Neuron (in vitro differentiated cells): ENCODE results near the gene MCF2L.

ENCODE experiments used
- H2AFZ ChIP-seq: one replicate; pipeline ENCODE4 v1.6.1; 2013; ENCODE audit warnings: low read depth, mild to moderate bottlenecking, inconsistent platforms, low read length, moderate library complexity
- H3K27me3 ChIP-seq: one replicate; pipeline ENCODE4 v1.6.1; 2013; ENCODE audit warnings: low read length; ENCODE audit not compliant: insufficient read depth
- H3K36me3 ChIP-seq: one replicate; pipeline ENCODE4 v1.6.1; 2013; ENCODE audit warnings: low read length; ENCODE audit not compliant: insufficient read depth
- H3K4me1 ChIP-seq: one replicate; pipeline ENCODE4 v1.6.1; 2013; ENCODE audit warnings: low read length; ENCODE audit not compliant: insufficient read depth
- H3K4me3 ChIP-seq: 2 replicates; pipeline ENCODE4 v1.5.1; 2013; ENCODE audit warnings: mild to moderate bottlenecking, low read length, moderate library complexity
- H3K9me3 ChIP-seq: one replicate; pipeline ENCODE4 v1.6.1; 2013; ENCODE audit warnings: low read length

The MCF2L gene

DNA sequence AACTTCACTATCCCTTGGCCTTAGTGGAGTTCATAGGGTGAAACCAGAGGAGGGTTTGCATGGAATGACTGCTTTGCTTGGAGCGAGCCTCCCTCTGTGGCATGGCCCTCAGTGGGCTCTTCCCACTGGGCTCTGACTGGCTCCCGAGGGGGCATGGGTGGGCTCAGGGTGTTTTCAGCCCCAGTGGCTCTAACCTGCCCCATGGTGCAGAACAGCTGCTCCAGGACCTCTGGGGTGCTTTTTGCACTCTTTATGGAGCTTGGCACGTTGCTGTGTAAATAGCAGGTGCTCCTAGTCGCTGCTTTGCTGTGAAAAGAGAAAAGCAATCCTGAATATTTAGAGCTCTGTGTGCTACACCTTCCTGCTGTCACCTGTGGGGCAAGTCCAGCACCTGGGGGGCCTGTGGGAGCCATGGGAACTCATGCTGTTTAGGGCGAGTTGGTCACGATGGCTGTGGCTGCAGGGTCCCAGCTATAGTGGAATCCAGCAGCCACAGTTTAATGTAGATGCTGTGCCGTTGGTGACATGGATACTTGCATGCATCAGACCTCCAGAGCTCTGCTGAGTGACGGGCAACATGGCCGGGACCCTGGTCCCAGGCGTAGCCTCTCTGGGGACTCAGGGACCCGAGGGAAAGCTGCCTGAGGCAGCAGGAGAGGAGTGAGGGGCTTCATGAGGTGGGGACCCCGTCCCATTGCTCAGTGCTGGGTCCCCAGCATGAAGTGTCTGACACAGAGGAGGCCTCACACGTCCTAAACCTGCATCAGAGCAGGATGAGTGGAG lies 14.3 kb upstream of the MCF2L start:
- Histone ChIP-seq H3K36me3 (no peaks in the 10 kb centered on the region), H3K27me3 (peaks cover 21% of the 10 kb centered on the region), H3K9me3 (no peaks in the 10 kb centered on the region), H3K4me1 (peaks cover 31% of the 10 kb centered on the region), H3K4me3 (no peak overlapping the region), H2AFZ (no peak overlapping the region)

DNA sequence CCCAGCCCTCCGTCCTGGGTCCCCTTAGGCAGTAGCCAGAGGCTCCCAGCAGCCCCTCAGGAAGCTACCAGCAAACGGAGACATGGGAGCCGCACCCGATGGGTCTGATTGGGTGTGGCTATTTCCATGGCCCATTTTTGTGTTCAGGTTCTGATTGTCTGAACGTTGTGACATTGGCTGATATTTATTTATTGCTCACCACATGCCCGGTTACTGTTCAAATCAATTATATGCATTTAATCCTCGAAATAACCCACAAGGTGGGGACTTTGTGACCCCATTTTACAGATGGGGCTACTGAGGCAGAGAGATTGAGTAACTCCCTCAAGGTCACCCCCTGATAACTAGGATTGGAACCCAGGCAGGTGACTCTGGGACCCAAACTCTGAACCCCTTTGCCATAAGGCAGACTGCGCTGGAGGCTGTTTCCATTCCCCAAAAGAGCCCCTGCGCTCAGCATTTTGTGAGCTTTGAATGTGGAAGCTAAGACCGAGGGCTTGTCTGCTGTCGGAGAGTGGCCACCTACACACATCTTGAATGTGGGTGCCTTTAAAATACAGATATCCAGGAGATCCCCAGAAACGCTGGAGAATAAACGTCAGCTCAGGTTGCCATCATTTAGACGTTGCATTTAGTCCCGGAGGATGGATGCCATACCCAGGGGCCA lies 13.6 kb upstream of the MCF2L start:
- H3K4me3 ChIP-seq = no peak overlapping the region
- H3K4me1 ChIP-seq = peaks cover 31% of the 10 kb centered on the region
- H3K9me3 ChIP-seq = no peaks in the 10 kb centered on the region
- H3K36me3 ChIP-seq = no peaks in the 10 kb centered on the region
- no peak overlapping the region for H2AFZ ChIP-seq
- H3K27me3 ChIP-seq = peaks cover 21% of the 10 kb centered on the region

DNA sequence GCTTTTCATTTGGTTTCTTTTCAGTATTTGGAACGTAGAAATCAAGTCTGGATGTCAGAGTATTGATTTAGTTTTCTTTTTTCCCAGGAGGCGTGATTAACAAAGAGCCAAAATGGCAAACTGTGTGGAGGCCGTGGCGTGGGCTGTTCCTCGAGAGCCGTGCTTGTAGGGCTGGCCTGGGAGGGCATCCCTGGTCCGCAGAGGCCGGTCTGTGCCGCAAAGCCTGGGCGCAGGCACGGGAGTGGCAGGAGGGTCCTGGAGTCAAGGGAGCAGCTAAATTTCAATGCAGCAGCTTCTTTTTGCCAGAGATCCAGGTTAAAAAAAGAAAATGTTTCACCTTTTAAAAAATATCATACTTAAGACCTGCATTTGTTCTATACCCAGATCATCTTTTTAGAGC lies 13.1 kb upstream of the MCF2L start:
- Histone ChIP-seq H3K27me3 (peaks cover 21% of the 10 kb centered on the region), H3K9me3 (no peaks in the 10 kb centered on the region), H3K36me3 (no peaks in the 10 kb centered on the region), H3K4me1 (peaks cover 31% of the 10 kb centered on the region), H2AFZ (no peak overlapping the region), H3K4me3 (no peak overlapping the region)

DNA sequence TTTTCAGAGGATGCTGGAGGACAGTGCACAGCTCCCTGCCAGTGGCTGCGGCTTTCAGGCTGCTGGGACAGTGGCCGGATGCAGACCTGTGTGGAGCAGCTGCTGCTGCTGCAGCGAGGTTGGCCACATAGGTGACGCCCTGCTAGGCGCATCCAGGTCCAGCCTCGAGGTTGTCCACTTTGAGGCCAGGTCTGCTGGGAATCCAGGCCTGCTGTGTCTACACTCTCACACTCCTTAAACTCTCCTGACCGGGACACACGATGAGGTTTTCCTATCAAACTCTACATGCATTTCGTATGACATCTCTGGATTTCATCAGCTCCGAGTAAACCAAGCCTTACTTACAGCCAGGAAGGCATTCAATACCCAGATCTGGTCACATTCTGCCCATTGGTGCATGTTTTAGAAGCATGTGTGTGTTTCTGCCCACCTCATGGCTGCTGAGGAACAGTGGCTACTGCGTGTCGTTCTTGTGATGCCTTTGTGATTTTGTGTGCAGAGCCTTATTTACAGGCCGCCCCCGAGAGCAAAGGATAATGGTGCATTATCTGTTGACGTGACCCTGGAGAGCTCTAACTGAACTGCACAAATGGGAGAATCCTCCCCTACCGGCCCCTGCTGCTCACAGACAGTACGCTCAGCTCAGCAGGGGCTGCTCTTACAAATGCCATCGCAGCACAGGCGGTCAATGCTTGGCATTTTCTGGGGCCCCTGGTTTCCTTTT lies 12.3 kb upstream of the MCF2L start:
- Histone ChIP-seq H3K27me3 (peaks cover 21% of the 10 kb centered on the region), H3K9me3 (no peaks in the 10 kb centered on the region), H3K4me3 (no peak overlapping the region), H2AFZ (no peak overlapping the region), H3K4me1 (peaks cover 31% of the 10 kb centered on the region), H3K36me3 (no peaks in the 10 kb centered on the region)

DNA sequence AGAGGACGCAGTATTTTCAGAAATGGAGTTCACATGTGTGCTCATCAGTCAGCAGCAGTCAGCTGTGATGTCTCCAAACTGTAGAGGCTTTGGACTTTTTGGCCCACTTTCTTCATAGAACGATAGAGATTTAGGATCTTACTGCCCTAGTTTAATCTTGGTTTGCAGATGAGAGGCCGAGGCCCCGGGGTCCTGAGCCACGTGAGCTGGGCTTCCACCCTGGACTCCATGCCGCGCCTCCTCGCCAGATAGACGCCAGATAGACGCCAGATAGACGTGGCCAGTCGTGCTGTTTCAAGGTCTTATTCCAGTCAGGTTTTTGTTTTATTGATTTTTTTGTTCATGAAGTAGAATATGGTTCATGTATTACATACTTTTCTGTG lies 11.7 kb upstream of the MCF2L start:
- no peak overlapping the region for H2AFZ ChIP-seq
- H3K4me3 ChIP-seq = no peak overlapping the region
- no peaks in the 10 kb centered on the region for H3K9me3 ChIP-seq
- H3K27me3 ChIP-seq = peaks cover 21% of the 10 kb centered on the region
- no peaks in the 10 kb centered on the region for H3K36me3 ChIP-seq
- peaks cover 31% of the 10 kb centered on the region for H3K4me1 ChIP-seq

DNA sequence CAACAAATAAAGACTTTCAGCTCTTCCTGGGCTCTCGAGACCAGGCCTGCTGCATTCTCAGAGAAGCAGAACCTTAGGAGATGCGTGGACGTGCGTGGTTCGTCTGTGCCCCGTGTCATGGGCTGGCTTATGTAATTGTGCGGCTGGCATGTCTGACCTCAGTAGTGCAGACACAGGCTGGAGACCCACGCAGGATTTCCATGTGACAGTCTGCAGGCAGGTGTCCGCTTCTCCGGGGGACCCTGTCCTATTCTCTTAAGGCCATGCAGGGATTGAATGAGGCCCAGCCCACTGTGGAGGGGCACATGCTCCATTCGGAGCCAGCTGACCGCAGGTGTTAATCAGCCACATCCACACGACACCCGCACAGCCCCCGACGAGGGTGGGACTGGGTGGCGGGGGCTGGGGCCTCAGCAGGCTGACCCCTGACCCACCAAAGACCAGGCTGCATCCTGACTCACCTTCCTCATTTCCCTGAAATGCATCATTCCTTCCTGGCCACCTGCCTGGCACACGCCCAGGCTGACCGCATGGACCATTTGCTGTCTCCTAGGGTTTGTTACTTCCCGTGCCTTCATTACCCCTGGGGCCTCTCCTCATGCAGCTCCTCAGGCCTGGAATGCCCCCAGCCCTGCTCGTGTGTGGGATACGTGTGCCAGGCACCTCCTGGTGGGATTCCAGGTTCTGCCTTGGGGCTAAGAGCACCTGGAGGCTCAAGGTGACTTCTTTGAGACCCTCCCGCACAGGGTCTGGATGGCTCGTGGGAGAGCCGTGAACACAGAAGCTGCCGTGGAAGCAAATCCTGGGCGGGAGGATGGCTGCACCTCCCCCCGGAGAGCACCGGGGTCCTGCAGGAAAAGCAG lies 10.7 kb upstream of the MCF2L start:
- Histone ChIP-seq H2AFZ (no peak overlapping the region), H3K4me3 (no peak overlapping the region), H3K9me3 (no peaks in the 10 kb centered on the region), H3K27me3 (peaks cover 19% of the 10 kb centered on the region), H3K36me3 (no peaks in the 10 kb centered on the region), H3K4me1 (peaks cover 31% of the 10 kb centered on the region)

DNA sequence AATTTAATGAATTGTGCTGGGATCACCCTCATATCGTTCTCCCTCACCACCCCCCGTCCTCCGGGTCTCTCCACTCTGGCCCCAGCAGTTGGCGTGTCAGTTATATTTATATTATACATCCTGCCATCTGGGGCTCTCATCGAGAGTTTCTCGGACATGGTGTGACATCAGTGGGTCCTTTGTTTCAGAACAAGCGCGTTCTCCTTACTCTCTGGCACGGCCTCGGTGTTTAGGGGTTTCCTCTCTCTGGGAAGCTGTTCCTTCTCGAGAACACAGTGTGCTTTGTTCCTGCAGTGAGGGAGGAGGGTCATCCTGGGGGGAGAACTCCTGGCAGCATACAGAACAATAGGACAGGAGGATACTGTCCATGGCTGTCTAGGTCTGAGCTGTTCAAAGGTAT lies 9.8 kb upstream of the MCF2L start:
- Histone ChIP-seq H3K4me1 (peaks cover 31% of the 10 kb centered on the region), H3K9me3 (no peaks in the 10 kb centered on the region), H3K36me3 (no peaks in the 10 kb centered on the region), H3K27me3 (peaks cover 11% of the 10 kb centered on the region), H3K4me3 (no peak overlapping the region), H2AFZ (no peak overlapping the region)

DNA sequence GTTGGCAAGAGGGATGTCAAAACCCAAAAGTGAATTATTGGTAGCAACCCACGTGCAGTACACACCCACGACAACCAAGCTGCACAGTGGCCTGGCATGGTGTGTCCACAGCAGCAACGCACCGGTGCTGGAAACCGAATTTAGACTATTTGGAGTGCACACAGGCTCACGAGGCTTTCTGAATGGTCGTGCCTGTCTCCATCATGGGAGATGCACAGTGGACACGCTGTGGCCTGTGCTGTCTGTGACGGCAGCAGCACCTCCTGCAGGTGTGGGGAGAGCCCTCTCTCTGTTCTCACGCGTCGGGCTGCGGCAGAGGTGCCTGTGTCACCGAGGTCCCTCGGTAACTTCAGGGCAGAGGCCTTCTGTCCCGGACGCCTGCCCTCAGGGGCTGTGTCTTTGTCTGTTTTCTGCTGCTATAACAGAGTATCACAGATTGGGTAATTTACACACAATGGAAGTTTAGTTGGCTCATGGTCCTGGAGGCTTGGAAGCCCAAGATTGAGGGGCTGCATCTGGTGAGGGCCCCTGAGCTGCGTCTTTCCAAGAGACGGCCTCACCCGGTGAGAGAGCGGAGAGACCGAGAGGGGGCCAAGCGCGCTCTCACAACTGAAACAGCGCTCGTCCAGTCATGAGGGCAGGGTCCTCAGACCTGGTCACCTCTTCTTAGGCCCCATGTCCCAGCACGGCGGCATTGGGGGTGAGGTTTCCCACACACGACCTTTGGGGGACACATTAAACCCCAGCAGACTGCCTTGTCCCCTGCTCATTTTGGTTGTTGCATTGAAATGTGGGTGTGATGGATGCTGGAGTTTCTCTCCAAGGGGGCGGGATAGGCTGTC lies 9.1 kb upstream of the MCF2L start:
- H3K9me3 ChIP-seq = no peaks in the 10 kb centered on the region
- H3K27me3 ChIP-seq = peaks cover 6% of the 10 kb centered on the region
- H3K4me1 ChIP-seq = peaks cover 31% of the 10 kb centered on the region
- H2AFZ ChIP-seq = no peak overlapping the region
- H3K36me3 ChIP-seq = no peaks in the 10 kb centered on the region
- no peak overlapping the region for H3K4me3 ChIP-seq

DNA sequence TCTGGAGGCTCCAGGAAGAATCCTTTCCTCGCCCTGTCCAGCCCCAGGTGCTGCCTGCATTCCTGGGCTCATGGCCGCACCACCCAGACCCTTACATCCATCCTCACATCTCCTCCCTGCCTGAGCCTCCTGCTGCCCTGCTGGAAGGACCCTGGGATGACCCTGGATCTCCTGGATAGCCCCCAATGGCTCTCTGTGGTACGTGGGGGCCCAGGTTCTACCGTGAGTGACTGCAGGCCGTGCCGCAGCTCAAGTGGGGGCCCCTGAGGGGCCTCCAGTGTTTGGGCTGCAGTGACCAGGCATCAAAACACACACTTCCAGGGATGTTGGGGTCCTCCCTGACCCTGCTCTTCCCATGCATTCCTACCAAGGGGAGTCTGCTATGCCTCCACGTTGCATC lies 8.3 kb upstream of the MCF2L start:
- H3K4me1 ChIP-seq = peaks cover 28% of the 10 kb centered on the region
- H3K36me3 ChIP-seq = no peaks in the 10 kb centered on the region
- H3K4me3 ChIP-seq = no peak overlapping the region

DNA sequence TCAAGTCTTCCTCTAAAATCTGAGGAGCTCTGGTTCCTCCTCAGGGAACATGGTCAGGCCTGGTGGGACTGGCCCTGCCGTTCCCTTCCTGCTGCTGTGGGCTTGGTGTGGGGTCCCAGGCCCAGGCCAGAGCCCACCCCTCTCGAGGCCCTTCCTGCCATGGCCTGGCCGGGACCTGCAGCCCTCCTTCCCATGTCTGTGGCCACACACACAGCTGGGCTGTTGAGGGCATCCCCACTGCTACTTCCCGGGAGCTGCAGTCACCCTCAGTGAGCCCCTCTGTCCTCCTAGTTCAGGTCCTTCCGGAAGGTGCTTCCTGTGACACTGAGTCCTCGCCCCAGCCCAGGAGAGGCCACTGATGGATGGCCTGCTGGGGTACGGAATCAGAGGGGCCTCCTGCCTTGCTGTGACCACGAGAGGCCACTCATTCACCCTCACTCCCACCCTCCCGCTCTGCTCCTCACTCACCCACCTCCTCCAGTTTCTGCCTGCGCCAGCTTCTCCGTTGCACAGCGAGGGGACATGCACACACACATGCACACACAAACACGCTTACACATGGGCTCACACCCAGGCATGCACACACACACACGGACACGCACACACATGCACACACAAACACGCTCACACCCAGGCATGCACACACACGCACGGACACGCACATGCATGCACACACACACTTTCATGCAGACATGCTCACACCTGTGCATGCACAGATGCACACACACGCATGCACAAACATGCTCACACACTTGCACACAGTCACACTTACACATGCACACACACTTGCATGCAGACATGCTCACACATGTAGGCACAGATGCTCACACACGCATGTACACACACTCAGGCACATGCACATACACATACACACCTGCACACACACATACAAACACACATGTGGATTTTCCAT lies 7.3 kb upstream of the MCF2L start:
- Histone ChIP-seq H3K36me3 (no peaks in the 10 kb centered on the region), H3K4me1 (peaks cover 18% of the 10 kb centered on the region), H3K27me3 (peaks cover 3% of the 10 kb centered on the region), H2AFZ (no peak overlapping the region), H3K9me3 (no peaks in the 10 kb centered on the region), H3K4me3 (no peak overlapping the region)

More for the DNA sequence above, 8.3 kb upstream of the MCF2L start:
- Histone ChIP-seq H2AFZ (no peak overlapping the region), H3K27me3 (peaks cover 3% of the 10 kb centered on the region), H3K9me3 (no peaks in the 10 kb centered on the region)

DNA sequence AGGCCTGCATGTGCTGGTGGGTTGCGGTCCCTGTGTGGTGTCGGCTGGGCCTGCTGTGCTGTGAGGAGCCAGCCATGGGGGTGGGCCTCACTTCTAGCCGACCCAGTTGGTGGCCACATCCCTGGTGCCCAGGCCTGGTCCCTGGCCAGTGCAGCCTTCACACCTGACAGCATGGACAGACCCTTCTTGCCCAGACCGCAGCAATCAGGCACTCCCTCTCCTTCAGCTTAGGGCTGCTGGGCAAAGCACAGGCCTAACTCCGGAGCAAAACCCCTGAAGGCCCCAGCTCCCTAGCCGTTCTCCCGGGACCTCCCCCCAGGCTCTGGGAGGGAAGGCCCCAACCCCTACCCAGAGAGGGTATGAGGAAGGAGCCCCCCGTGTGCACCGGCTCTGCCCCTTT lies 6.6 kb upstream of the MCF2L start:
- H2AFZ ChIP-seq = no peak overlapping the region
- no peaks in the 10 kb centered on the region for H3K9me3 ChIP-seq
- no peak overlapping the region for H3K4me3 ChIP-seq
- H3K27me3 ChIP-seq = peaks cover 3% of the 10 kb centered on the region
- no peaks in the 10 kb centered on the region for H3K36me3 ChIP-seq
- H3K4me1 ChIP-seq = peaks cover 11% of the 10 kb centered on the region
